ENCODE measurements around the gene SMPD3. TPM values are rescaled to one million over a fixed set of nuclear protein-coding genes. Genes with fewer than 3 reads are reported as not detected.
A peak's percentile ranks its signal among the peaks of the same experiment; 100 is the strongest.

Gene SMPD3
- total RNA-seq, 1 experiment from 2014 or later: 0.04 TPM

DNA sequence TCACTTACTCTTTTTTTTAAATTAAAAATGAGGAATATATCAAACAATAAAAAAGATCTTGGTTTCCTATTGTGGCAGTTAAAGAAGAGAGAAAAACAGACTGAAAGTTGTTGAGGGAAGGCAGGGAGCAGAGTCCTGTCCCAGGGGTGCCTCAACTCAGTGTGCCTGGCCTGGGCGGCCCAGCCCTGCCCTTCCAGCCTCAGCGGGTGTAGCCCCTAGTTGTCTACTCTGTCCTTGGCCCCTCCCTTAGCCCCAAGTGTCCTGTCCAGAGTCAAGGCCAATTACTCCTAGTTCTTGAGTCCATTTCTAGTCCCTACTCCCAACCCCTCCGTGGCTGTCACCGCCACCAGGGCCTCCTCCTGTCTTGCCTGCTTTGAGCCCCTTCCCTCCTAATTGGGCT lies 52.5 kb downstream of the SMPD3 start:
- H3K27ac ChIP-seq: no peak overlapping the region

DNA sequence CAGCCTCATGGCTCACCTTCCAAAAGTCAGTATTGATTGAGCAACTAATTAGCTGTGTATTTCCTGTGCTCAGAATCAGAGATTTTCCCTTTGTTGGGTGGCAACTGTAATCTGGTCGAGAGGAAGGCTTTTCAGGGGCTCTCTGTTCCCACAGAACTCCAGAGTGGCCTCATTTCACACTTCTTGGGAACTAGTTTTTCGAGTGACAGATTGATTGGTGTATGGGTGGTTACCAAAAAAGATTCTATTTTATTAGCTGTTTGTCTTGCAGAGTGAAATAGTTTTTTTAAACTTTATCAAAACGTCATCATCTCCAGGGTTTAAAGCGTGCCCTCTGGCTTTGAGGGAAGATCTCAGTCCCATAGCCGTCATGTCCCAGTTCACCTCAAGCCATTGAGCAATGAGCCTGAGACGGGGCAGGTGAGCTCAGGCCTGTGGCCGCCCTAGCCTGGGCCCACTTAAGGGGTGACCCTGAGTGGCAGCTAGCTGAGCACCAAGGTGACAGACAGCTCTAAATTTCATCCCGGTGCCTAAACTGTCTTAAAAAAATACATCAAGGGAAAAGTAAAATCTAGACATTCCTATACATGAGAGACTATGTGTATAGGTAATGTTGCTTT lies 53.0 kb downstream of the SMPD3 start:
- DNase-seq: no peak
- no peak overlapping the region for H3K4me3 ChIP-seq
- H3K36me3 ChIP-seq: no peaks in the 10 kb centered on the region
- no peaks in the 10 kb centered on the region for H3K9me3 ChIP-seq (replicated peaks)
- H3K27ac ChIP-seq: no peak overlapping the region
- H3K27me3 ChIP-seq: no peaks in the 10 kb centered on the region
- no peaks in the 10 kb centered on the region for H3K4me1 ChIP-seq

More for the DNA sequence above, 52.5 kb downstream of the SMPD3 start:
- H3K36me3 ChIP-seq: no peaks in the 10 kb centered on the region
- no peaks in the 10 kb centered on the region for H3K27me3 ChIP-seq
- H3K9me3 ChIP-seq (replicated peaks): no peaks in the 10 kb centered on the region
- no peaks in the 10 kb centered on the region for H3K4me1 ChIP-seq
- no peak overlapping the region for H3K4me3 ChIP-seq
- DNase-seq: no peak

DNA sequence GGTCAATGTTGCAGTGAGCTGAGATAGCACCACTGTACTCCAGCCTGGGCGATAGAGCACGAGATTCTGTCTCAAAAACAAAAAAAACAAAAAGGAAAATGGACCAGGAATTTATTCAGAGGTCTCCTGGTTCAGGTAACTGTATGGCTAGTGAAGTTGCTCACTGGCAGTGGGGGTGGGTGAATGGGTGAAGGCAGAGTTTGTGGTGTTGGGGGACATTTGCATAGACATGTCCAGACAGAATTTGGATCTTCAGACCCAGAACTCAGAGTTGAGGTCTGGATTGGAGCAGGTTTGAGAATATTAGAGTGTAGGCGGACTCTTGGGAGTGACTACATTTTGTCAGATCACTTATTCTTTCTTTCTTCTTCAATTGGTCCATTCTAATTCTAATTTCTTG lies 55.0 kb downstream of the SMPD3 start:
- DNase-seq: no peak
- Histone ChIP-seq H3K4me1 (no peaks in the 10 kb centered on the region), H3K27ac (no peak overlapping the region), H3K9me3 (replicated peaks) (no peaks in the 10 kb centered on the region), H3K36me3 (no peaks in the 10 kb centered on the region), H3K27me3 (no peaks in the 10 kb centered on the region), H3K4me3 (no peak overlapping the region)

DNA sequence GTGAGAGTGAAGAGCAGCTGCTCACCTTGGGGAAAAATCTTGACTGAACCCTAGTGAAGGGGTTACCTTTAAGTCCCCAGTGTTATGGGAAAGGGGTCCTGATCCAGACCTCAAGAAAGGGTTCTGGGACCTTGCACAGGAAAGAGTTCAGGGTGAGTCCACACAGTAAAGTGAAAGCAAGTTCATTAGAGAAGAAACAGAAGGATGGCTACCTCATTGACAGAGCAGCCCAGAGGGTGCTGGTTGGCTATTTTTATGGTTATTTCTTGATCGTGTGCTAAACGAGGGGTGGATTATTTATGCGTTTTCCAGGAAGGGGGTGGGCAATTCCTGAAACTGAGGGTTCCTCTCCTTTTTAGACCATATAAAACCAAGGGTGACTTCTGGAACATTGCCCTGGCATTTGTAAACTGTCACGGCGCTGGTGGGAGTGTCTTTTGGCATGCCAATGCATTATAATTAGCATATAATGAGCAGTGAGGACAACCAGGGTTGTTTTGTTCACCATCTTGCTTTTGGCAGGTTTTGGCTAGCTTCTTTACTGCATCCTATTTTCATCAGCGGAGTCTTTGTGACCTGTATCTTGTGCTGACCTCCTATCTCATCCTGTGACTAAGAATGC lies 58.4 kb downstream of the SMPD3 start:
- no peak overlapping the region for H3K4me3 ChIP-seq
- H3K36me3 ChIP-seq: no peaks in the 10 kb centered on the region
- no peak for DNase-seq
- no peaks in the 10 kb centered on the region for H3K4me1 ChIP-seq
- no peaks in the 10 kb centered on the region for H3K9me3 ChIP-seq (replicated peaks)
- no peaks in the 10 kb centered on the region for H3K27me3 ChIP-seq
- H3K27ac ChIP-seq: no peak overlapping the region

DNA sequence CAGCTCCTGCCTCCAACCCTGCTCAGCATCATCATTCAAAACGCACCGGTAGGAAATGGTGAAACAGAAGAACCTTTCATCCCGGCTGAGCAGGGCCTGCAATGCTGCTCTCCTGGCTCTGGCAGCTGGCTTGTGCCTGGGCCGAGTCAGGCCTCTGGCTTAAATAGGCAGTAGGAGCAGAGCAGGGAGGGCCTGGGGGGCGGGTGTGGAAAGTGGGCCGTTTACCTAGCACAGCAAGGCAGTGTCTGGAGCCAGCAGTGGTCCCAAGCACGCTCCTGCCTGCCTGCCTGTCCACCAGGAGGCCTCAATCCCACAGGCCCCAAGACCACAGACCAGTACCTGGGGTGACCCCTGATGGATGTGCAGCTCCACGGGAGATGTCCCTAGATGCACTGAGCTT lies 59.3 kb downstream of the SMPD3 start:
- no peaks in the 10 kb centered on the region for H3K9me3 ChIP-seq (replicated peaks)
- no peaks in the 10 kb centered on the region for H3K27me3 ChIP-seq
- no peak overlapping the region for H3K4me3 ChIP-seq
- no peaks in the 10 kb centered on the region for H3K36me3 ChIP-seq
- no peak for DNase-seq
- no peaks in the 10 kb centered on the region for H3K4me1 ChIP-seq
- no peak overlapping the region for H3K27ac ChIP-seq

- Histone ChIP-seq H3K27ac (no peak overlapping the region), H3K4me3 (no peak overlapping the region), H3K4me1 (no peaks in the 10 kb centered on the region), H3K36me3 (no peaks in the 10 kb centered on the region), H3K27me3 (no peaks in the 10 kb centered on the region), H3K9me3 (replicated peaks) (no peaks in the 10 kb centered on the region)
- no peak for DNase-seq
These were observed 60.2 kb downstream of the SMPD3 start for GRCh38 chr16:68388124-68388523.

GRCh38 chr16:68387301-68387700 lies 61.0 kb downstream of the SMPD3 start:
- Histone ChIP-seq H3K36me3 (no peaks in the 10 kb centered on the region), H3K9me3 (replicated peaks) (no peaks in the 10 kb centered on the region), H3K4me3 (no peak overlapping the region), H3K4me1 (no peaks in the 10 kb centered on the region), H3K27me3 (no peaks in the 10 kb centered on the region), H3K27ac (no peak overlapping the region)
- DNase-seq: no peak

DNA sequence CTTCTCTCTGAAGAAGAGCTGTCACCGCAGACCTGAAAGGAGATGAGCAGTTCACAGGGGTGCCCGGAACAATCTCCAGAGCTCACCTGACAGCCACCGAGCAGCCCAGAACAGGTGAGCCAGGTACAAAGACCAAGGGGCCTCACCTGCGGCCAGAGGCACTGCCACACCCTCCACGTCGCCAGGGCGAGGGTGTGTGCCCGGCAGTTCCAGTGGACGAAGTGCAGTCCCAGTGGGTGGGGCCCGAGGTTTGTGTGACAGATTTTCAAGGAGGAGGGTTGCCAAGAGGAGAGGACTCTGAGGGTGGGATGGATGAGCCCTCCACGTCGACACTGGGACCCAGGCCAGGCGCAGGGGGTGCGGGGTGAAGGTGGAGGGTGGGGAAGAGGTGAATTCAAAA lies 61.7 kb downstream of the SMPD3 start:
- H3K27me3 ChIP-seq: no peaks in the 10 kb centered on the region
- H3K9me3 ChIP-seq (replicated peaks): no peaks in the 10 kb centered on the region
- H3K4me3 ChIP-seq: no peak overlapping the region
- no peaks in the 10 kb centered on the region for H3K4me1 ChIP-seq
- H3K36me3 ChIP-seq: no peaks in the 10 kb centered on the region
- no peak overlapping the region for H3K27ac ChIP-seq
- no peak for DNase-seq

- H3K4me1 ChIP-seq: no peaks in the 10 kb centered on the region
- no peaks in the 10 kb centered on the region for H3K36me3 ChIP-seq
- no peak for DNase-seq
- H3K27ac ChIP-seq: no peak overlapping the region
- H3K9me3 ChIP-seq (replicated peaks): no peaks in the 10 kb centered on the region
- H3K4me3 ChIP-seq: no peak overlapping the region
- H3K27me3 ChIP-seq: no peaks in the 10 kb centered on the region
These were observed 62.9 kb downstream of the SMPD3 start for GRCh38 chr16:68385371-68385770.

GRCh38 chr16:68384288-68385161 lies 63.8 kb downstream of the SMPD3 start:
- Histone ChIP-seq H3K27ac (no peak overlapping the region), H3K9me3 (replicated peaks) (no peaks in the 10 kb centered on the region), H3K4me1 (no peaks in the 10 kb centered on the region), H3K27me3 (no peaks in the 10 kb centered on the region), H3K36me3 (no peaks in the 10 kb centered on the region), H3K4me3 (no peak overlapping the region)
- no peak for DNase-seq

DNA sequence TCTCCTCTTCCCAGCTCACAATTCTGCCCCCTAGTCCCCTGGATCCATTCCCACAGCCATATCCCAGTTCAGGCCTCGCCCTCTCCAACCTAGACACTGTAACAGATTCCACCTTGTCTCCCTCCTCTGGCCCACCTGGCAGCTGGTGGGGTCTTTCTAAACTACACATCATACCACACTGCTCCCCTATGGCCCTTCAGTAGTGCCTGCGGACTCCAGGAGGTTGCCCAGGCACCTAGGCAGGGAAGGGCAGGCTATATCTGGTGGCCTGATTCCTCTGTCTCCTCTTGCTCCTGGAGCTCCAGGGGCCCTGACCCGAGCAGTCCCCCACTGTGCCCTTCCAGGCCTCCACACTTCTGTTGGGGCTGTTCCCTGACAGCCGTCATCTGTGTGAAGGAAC lies 64.5 kb downstream of the SMPD3 start:
- no peak overlapping the region for H3K27ac ChIP-seq
- no peaks in the 10 kb centered on the region for H3K36me3 ChIP-seq
- no peak overlapping the region for H3K4me3 ChIP-seq
- no peak for DNase-seq
- no peaks in the 10 kb centered on the region for H3K27me3 ChIP-seq
- no peaks in the 10 kb centered on the region for H3K9me3 ChIP-seq (replicated peaks)
- no peaks in the 10 kb centered on the region for H3K4me1 ChIP-seq

GRCh38 chr16:68382296-68382718 lies 66.0 kb downstream of the SMPD3 start:
- Histone ChIP-seq H3K4me3 (no peak overlapping the region), H3K4me1 (no peaks in the 10 kb centered on the region), H3K27me3 (no peaks in the 10 kb centered on the region), H3K27ac (no peak overlapping the region), H3K36me3 (no peaks in the 10 kb centered on the region), H3K9me3 (replicated peaks) (no peaks in the 10 kb centered on the region)
- peak in 1 of 2 experiments; percentile 13 for DNase-seq

GRCh38 chr16:68381363-68381724 lies 67.0 kb downstream of the SMPD3 start:
- Histone ChIP-seq H3K9me3 (replicated peaks) (no peaks in the 10 kb centered on the region), H3K27me3 (no peaks in the 10 kb centered on the region), H3K27ac (no peak overlapping the region), H3K4me1 (no peaks in the 10 kb centered on the region), H3K4me3 (no peak overlapping the region), H3K36me3 (no peaks in the 10 kb centered on the region)
- peak in 1 of 2 experiments; percentile 32 for DNase-seq

DNA sequence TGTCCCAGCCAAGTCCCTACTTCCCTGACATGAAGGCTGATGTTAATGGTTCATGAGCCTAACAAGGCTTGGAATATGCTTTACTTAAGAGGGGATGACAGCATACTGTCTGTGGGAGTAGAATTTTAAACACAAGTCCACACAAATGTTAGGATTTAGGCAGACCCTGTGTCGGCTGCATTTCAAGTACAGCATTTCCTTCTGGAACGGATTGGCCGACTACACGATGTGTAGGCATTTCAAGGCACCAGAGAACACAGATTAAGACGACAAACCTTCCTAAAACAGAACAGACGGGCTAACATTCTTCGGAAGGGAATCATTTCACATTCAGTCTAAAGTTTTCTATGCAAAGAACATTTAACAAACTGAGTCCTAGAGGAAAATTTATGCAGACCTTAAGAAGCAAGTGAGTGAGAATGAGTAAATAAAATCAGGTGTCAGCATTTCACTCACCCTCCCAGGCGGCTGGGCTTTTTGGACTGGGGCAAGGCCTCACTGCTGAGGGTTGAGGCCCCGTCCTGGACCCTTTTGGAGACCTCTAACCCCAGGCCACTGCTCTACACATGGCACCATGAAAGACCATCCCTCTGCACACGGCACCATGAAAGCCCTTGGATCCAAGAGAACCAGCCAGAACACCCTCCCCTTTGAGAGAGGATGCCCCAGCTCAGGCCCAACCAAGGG lies 67.5 kb downstream of the SMPD3 start:
- DNase-seq: no peak
- Histone ChIP-seq H3K4me3 (no peak overlapping the region), H3K27ac (no peak overlapping the region), H3K27me3 (no peaks in the 10 kb centered on the region), H3K9me3 (replicated peaks) (no peaks in the 10 kb centered on the region), H3K4me1 (no peaks in the 10 kb centered on the region), H3K36me3 (no peaks in the 10 kb centered on the region)

- no peaks in the 10 kb centered on the region; the same call in 1 of the 2 replicates for H3K27me3 ChIP-seq
- H3K9me3 ChIP-seq (replicated peaks): no peaks in the 10 kb centered on the region
- DNase-seq: no peak
- H3K27ac ChIP-seq: no peak overlapping the region
- H3K4me3 ChIP-seq: no peak overlapping the region
- H3K4me1 ChIP-seq: no peaks in the 10 kb centered on the region
- H3K36me3 ChIP-seq: no peaks in the 10 kb centered on the region
These were observed 68.0 kb downstream of the SMPD3 start for GRCh38 chr16:68380348-68380670.
